Measurements from ENCODE around the gene SH3GL1. TPM values are rescaled to one million over a fixed set of nuclear protein-coding genes. Genes with fewer than 3 reads are reported as not detected.

SH3GL1 gene
- total RNA-seq, 1 experiment from 2014 or later: 59.8 TPM

- ATAC-seq (no peak), DNase-seq (no peak)
- POLR2A ChIA-PET (ENCODE audit: unreplicated experiment): no interaction called here
- intact Hi-C loops (cut with micrococcal nuclease): no loop called here
- Histone ChIP-seq H3K27ac (ENCODE audit: low read length) (no peak overlapping the region), H3K4me3 (ENCODE audit: low read length) (no peak overlapping the region), H3K27me3 (ENCODE audit: low read length) (no peaks in the 10 kb centered on the region), H4K20me1 (ENCODE audit: low read length) (peaks cover 8% of the 10 kb centered on the region; the same call in 1 of the 2 replicates), H3K4me2 (ENCODE audit: low read length) (no peak overlapping the region), H3K4me1 (ENCODE audit: insufficient read depth, low read length) (peaks cover 19% of the 10 kb centered on the region), H3K9ac (ENCODE audit: low read length) (no peak overlapping the region), H3K79me2 (ENCODE audit: low read length) (peaks cover 54% of the 10 kb centered on the region), H2AFZ (ENCODE audit: low read length) (no peak overlapping the region), H3F3A (ENCODE audit: low read length, unreplicated experiment) (no peaks in the 10 kb centered on the region), H3K36me3 (ENCODE audit: low read depth, low read length) (peaks cover 3% of the 10 kb centered on the region), H3K9me3 (ENCODE audit: low read length) (no peaks in the 10 kb centered on the region), H3K9me2 (replicated peaks; ENCODE audit: low read length) (no peaks in the 10 kb centered on the region)
- TF ChIP-seq EZH2phosphoT487 (IDR thresholded peaks at IDR 0.05; ENCODE audit: borderline replicate concordance, low read length) (no peak), EZH2 (IDR thresholded peaks at IDR 0.05; ENCODE audit: low read length, unreplicated experiment) (no peak), CTCF (conservative IDR thresholded peaks at IDR 0.05; ENCODE audit: low read depth, low read length) (no peak)
- BruUV-seq (replicated peaks): no TSS peak
- CTCF ChIA-PET: no interaction called here
Observed at GRCh38 chr19:4405977-4406376, 5.6 kb upstream of the SH3GL1 start.

- Histone ChIP-seq H4K20me1 (ENCODE audit: low read length) (peaks cover 10% of the 10 kb centered on the region; the same call in 1 of the 2 replicates), H3F3A (ENCODE audit: low read length, unreplicated experiment) (no peaks in the 10 kb centered on the region), H3K4me1 (ENCODE audit: insufficient read depth, low read length) (peaks cover 24% of the 10 kb centered on the region), H3K27me3 (ENCODE audit: low read length) (no peaks in the 10 kb centered on the region), H3K9me2 (replicated peaks; ENCODE audit: low read length) (no peaks in the 10 kb centered on the region), H3K4me3 (ENCODE audit: low read length) (peak overlapping the region; percentile 99), H3K9me3 (ENCODE audit: low read length) (no peaks in the 10 kb centered on the region), H3K79me2 (ENCODE audit: low read length) (peaks cover 67% of the 10 kb centered on the region), H3K9ac (ENCODE audit: low read length) (peak overlapping the region; percentile 100), H2AFZ (ENCODE audit: low read length) (peak overlapping the region; percentile 50; the same call in 1 of the 2 replicates), H3K27ac (ENCODE audit: low read length) (peak overlapping the region; percentile 46), H3K4me2 (ENCODE audit: low read length) (peak overlapping the region; percentile 97), H3K36me3 (ENCODE audit: low read depth, low read length) (no peaks in the 10 kb centered on the region; the same call in 1 of the 2 replicates)
- TF ChIP-seq CTCF (conservative IDR thresholded peaks at IDR 0.05; ENCODE audit: low read depth, low read length) (no peak), EZH2 (IDR thresholded peaks at IDR 0.05; ENCODE audit: low read length, unreplicated experiment) (no peak), EZH2phosphoT487 (IDR thresholded peaks at IDR 0.05; ENCODE audit: borderline replicate concordance, low read length) (no peak)
- intact Hi-C loops (cut with micrococcal nuclease): no loop called here
- ChIA-PET POLR2A (ENCODE audit: unreplicated experiment) (no interaction called here), CTCF (no interaction called here)
- no peak for ATAC-seq
- TSS peak; percentile 48 for BruUV-seq (replicated peaks)
- DNase-seq: peak; percentile 1
Observed at GRCh38 chr19:4403005-4403761, 2.8 kb upstream of the SH3GL1 start.
